GM20000 (cell line): ENCODE results near the gene PIK3R6.

Experiments used
- DNase-seq: peaks from one replicate; pipeline ENCODE4 v3.0.0; 2012; ENCODE audit warnings: low spot score
- TF ChIP-seq, protein P1 (sequence below): IDR thresholded peaks from 2 replicates; pipeline ENCODE4 v1.5.1; 2012; ENCODE audit warnings: mild to moderate bottlenecking, control low read depth; ENCODE audit errors: extremely low read depth, missing control alignments

PIK3R6 gene

DNA sequence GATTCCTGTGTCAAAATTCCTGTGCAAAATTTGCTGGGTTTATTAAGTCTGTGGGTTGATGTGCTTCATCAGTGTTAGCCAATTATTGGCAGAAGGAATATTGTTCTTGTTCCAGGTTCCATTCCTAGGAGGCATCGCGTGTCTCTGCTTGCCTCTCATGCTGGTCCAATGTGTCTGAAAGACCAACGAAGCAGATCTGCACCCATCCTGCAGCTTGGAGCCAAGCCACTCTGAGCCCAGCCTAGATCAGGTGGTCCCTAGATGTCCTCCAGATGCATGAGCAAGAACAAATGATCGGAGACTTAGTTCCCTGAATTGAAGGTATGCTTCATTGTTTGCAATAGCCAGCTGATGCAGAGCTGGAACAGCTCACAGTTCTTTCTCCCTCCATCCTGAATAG, 10.5 kb upstream of the PIK3R6 start:
- DNase-seq: no peak
- TF ChIP-seq, protein P1, sequence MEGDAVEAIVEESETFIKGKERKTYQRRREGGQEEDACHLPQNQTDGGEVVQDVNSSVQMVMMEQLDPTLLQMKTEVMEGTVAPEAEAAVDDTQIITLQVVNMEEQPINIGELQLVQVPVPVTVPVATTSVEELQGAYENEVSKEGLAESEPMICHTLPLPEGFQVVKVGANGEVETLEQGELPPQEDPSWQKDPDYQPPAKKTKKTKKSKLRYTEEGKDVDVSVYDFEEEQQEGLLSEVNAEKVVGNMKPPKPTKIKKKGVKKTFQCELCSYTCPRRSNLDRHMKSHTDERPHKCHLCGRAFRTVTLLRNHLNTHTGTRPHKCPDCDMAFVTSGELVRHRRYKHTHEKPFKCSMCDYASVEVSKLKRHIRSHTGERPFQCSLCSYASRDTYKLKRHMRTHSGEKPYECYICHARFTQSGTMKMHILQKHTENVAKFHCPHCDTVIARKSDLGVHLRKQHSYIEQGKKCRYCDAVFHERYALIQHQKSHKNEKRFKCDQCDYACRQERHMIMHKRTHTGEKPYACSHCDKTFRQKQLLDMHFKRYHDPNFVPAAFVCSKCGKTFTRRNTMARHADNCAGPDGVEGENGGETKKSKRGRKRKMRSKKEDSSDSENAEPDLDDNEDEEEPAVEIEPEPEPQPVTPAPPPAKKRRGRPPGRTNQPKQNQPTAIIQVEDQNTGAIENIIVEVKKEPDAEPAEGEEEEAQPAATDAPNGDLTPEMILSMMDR: no peak

- TF ChIP-seq, protein P1: no peak
- no peak for DNase-seq
Observed at GRCh38 chr17:8875957-8876356, 8.5 kb upstream of the PIK3R6 start.

GRCh38 chr17:8875436-8875835, 8.0 kb upstream of the PIK3R6 start:
- no peak for DNase-seq
- TF ChIP-seq, protein P1: no peak

DNA sequence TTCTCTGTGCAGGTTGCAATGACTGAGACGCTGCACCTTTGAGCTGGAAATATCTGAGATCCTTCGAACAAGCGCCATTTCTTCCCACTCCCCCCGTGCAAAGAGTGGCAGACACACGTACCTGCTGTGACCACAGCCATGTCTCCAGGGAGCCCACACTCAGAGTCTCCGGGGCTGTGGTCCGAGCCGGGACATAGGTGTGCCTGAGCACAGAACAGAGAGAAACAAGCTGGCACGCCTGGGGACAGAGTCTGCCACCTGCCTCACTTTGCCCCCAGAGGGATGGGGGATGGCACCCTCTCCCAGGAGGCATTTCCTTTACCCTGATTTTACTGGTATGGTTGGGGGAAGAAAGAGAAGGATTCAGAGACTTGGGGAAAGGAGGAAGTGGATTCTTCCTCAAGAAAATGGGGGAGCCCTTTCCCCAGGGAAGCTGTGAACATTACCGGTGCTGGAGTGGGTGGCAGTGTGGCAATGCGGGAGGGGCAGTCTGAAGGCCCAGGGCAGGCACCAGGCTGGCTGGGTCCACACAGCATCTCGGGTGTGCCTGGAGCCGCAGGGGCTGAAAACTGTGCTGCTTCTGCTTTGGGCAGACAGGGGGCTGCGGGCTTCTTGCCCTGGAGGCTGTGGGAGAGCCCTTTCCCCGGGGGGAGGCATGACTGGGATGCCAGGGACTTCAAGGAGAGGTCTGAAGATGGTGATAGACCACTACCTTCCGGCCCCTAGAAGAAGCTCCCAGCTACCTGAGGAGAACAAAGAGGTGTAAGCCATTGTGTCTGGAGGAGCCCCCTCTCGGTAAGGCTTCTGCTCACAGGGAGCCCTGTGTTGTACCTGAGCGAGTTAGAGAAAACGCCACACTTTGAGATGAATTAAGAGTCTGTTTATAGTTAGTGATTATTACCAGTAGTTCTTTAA, 6.6 kb upstream of the PIK3R6 start:
- DNase-seq: no peak
- TF ChIP-seq, protein P1: no peak

- TF ChIP-seq, protein P1: no peak
- no peak for DNase-seq
Observed at GRCh38 chr17:8872705-8873435, 5.4 kb upstream of the PIK3R6 start.

GRCh38 chr17:8872036-8872704, 4.7 kb upstream of the PIK3R6 start:
- TF ChIP-seq, protein P1: no peak
- DNase-seq: no peak
